HG02870 (cell line): ENCODE measurements around the gene HIGD1C.
"Not testable (repeated sequence)": the region's sequence is repeated elsewhere in the genome, so short reads cannot be mapped to it uniquely, and the experiment has no call there.

Source experiments
- ATAC-seq: cut with Tn5 transposase; IDR thresholded peaks from one replicate; pipeline ENCODE4 v1.9.1; 2021; ENCODE audit warnings: mild to moderate bottlenecking, moderate library complexity; ENCODE audit not compliant: unreplicated experiment

Gene HIGD1C

GRCh38 chr12:50933459-50934124 is 18.8 kb upstream of the HIGD1C start:
- ATAC-seq: no peak

- no peak for ATAC-seq
Measured at GRCh38 chr12:50934371-50934851, 17.9 kb upstream of the HIGD1C start.

GRCh38 chr12:50934981-50935807 is 17.1 kb upstream of the HIGD1C start:
- ATAC-seq: no peak

- ATAC-seq: no peak
Measured at GRCh38 chr12:50936821-50937530, 15.4 kb upstream of the HIGD1C start.

- no peak for ATAC-seq
Measured at GRCh38 chr12:50937653-50938052, 14.7 kb upstream of the HIGD1C start.

GRCh38 chr12:50947933-50948626 is 4.3 kb upstream of the HIGD1C start:
- ATAC-seq: no peak

GRCh38 chr12:50948798-50949197 is 3.5 kb upstream of the HIGD1C start:
- no peak for ATAC-seq

- no peak for ATAC-seq
Measured at GRCh38 chr12:50949801-50950302, 2.5 kb upstream of the HIGD1C start.

- ATAC-seq: no peak
Measured at GRCh38 chr12:50951112-50951511, 1.2 kb upstream of the HIGD1C start.

GRCh38 chr12:50953047-50953446 is 703 bp downstream of the HIGD1C start:
- no peak for ATAC-seq

GRCh38 chr12:50954789-50955188 is 2.4 kb downstream of the HIGD1C start:
- ATAC-seq: not testable (repeated sequence)

- no peak for ATAC-seq
Measured at GRCh38 chr12:50955288-50955687, 2.9 kb downstream of the HIGD1C start.

- ATAC-seq: no peak
Measured at GRCh38 chr12:50955697-50956096, 3.4 kb downstream of the HIGD1C start.

- no peak for ATAC-seq
Measured at GRCh38 chr12:50960130-50960529, 7.8 kb downstream of the HIGD1C start.

- ATAC-seq: no peak
Measured at GRCh38 chr12:50961708-50962107, 9.4 kb downstream of the HIGD1C start.

GRCh38 chr12:50964432-50964831 is 12.1 kb downstream of the HIGD1C start:
- no peak for ATAC-seq

GRCh38 chr12:50971946-50972345 is 19.6 kb downstream of the HIGD1C start:
- no peak for ATAC-seq

GRCh38 chr12:50979369-50980052 is 27.2 kb downstream of the HIGD1C start:
- ATAC-seq: no peak

- ATAC-seq: no peak
Measured at GRCh38 chr12:50980545-50980944, 28.2 kb downstream of the HIGD1C start.
